ENCODE results near the gene TCF7.

GRCh38 chr5:134143944-134144941 lies 29.8 kb downstream of the TCF7 start:
- TF ChIP-seq, protein P1, sequence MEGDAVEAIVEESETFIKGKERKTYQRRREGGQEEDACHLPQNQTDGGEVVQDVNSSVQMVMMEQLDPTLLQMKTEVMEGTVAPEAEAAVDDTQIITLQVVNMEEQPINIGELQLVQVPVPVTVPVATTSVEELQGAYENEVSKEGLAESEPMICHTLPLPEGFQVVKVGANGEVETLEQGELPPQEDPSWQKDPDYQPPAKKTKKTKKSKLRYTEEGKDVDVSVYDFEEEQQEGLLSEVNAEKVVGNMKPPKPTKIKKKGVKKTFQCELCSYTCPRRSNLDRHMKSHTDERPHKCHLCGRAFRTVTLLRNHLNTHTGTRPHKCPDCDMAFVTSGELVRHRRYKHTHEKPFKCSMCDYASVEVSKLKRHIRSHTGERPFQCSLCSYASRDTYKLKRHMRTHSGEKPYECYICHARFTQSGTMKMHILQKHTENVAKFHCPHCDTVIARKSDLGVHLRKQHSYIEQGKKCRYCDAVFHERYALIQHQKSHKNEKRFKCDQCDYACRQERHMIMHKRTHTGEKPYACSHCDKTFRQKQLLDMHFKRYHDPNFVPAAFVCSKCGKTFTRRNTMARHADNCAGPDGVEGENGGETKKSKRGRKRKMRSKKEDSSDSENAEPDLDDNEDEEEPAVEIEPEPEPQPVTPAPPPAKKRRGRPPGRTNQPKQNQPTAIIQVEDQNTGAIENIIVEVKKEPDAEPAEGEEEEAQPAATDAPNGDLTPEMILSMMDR (IDR thresholded peaks at IDR 0.05; ENCODE audit: poor library complexity, severe bottlenecking): no peak
- TF ChIP-seq, protein P2, sequence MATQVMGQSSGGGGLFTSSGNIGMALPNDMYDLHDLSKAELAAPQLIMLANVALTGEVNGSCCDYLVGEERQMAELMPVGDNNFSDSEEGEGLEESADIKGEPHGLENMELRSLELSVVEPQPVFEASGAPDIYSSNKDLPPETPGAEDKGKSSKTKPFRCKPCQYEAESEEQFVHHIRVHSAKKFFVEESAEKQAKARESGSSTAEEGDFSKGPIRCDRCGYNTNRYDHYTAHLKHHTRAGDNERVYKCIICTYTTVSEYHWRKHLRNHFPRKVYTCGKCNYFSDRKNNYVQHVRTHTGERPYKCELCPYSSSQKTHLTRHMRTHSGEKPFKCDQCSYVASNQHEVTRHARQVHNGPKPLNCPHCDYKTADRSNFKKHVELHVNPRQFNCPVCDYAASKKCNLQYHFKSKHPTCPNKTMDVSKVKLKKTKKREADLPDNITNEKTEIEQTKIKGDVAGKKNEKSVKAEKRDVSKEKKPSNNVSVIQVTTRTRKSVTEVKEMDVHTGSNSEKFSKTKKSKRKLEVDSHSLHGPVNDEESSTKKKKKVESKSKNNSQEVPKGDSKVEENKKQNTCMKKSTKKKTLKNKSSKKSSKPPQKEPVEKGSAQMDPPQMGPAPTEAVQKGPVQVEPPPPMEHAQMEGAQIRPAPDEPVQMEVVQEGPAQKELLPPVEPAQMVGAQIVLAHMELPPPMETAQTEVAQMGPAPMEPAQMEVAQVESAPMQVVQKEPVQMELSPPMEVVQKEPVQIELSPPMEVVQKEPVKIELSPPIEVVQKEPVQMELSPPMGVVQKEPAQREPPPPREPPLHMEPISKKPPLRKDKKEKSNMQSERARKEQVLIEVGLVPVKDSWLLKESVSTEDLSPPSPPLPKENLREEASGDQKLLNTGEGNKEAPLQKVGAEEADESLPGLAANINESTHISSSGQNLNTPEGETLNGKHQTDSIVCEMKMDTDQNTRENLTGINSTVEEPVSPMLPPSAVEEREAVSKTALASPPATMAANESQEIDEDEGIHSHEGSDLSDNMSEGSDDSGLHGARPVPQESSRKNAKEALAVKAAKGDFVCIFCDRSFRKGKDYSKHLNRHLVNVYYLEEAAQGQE (IDR thresholded peaks at IDR 0.05; ENCODE audit: borderline replicate concordance): no peak
- TF ChIP-seq POLR2AphosphoS5 (IDR thresholded peaks at IDR 0.05) (no peak), EZH2 (IDR thresholded peaks at IDR 0.05; ENCODE audit: borderline replicate concordance, insufficient read depth, low read length, poor library complexity, severe bottlenecking) (no peak), SMC3 (conservative IDR thresholded peaks at IDR 0.05; ENCODE audit: poor library complexity) (no peak), RAD21 (conservative IDR thresholded peaks at IDR 0.05) (no peak), TAF1 (IDR thresholded peaks at IDR 0.05; ENCODE audit: low read depth) (no peak), EP300 (conservative IDR thresholded peaks at IDR 0.05; ENCODE audit: poor library complexity, severe bottlenecking) (no peak)
